ENCODE data around the gene FAM117B. TPM values are rescaled to one million over a fixed set of nuclear protein-coding genes. Genes with fewer than 3 reads are reported as not detected.

The FAM117B gene
- total RNA-seq (2021; fragmentation: NEBNext Ultra II Directional; extraction: Animal tissue kit (Norgen Biotek cat#: 25700)) (21.4 and 22.6 TPM in 2 replicates), polyA plus RNA-seq (2011; rRNA removed) (3.9 and 4.0 TPM in 2 replicates), polyA minus RNA-seq (2011; rRNA and poly(A)+ RNA removed) (9.3 and 10.8 TPM in 2 replicates)
- polyA plus RNA-seq (2011; cell fraction: cytosol; rRNA removed): 4.8 TPM
- polyA plus RNA-seq (2011; cell fraction: nucleus; rRNA removed): 3.6 TPM
- polyA plus RNA-seq (2012, experiment 1 of 2): 6.1 to 8.6 TPM (median 7.2 TPM) in 4 replicates
- polyA plus RNA-seq (2012, experiment 2 of 2): 0.94 TPM
- 9.0 TPM for polyA plus RNA-seq (2013, experiment 1 of 2)
- 8.5 TPM for polyA plus RNA-seq (2013, experiment 2 of 2)
- polyA minus RNA-seq (2011; cell fraction: cytosol; rRNA and poly(A)+ RNA removed): 8.9 TPM
- 10.1 TPM for polyA minus RNA-seq (2011; cell fraction: nucleus; rRNA and poly(A)+ RNA removed)
- long read RNA-seq, experiment 1, full-length matches to known transcripts: 1 of 7 reads
- long read RNA-seq, experiment 1, partial matches to known transcripts: 1 of 7 reads
- long read RNA-seq, experiment 1, other reads (novel, unspliced or antisense): 5 of 7 reads
- long read RNA-seq, experiment 2, partial matches to known transcripts: 0 of 2 reads
- long read RNA-seq, experiment 2, other reads (novel, unspliced or antisense): 2 of 2 reads

- Histone ChIP-seq H4K8ac (ENCODE audit: extremely low read depth, insufficient read depth, low read length) (peak within 1 kb of the TSS; percentile 99), H3K4me2 (ENCODE audit: insufficient read depth in 1 of 2, low read depth in 2 of 2, low read length in 2 of 2) (peak within 1 kb of the TSS; percentile 68 to 77), H4K5ac (ENCODE audit: insufficient read length, low read depth, low read length) (peak within 1 kb of the TSS; percentile 89), H2AK5ac (ENCODE audit: low read depth, low read length) (no peak within 1 kb of the TSS), H4K91ac (replicated peaks; ENCODE audit: insufficient read length, low read length) (peak within 1 kb of the TSS; percentile 50), H4K20me1 (replicated peaks in 1 of 2; ENCODE audit: control insufficient read depth in 1 of 2, insufficient read depth in 2 of 2, low read length in 2 of 2) (peaks cover 4 to 7% of the 10 kb centered on the region in 2 experiments), H3K79me2 (ENCODE audit: control insufficient read depth in 1 of 2, insufficient read depth in 2 of 2, low read length in 2 of 2) (peaks cover 0 to 40% of the 10 kb centered on the region in 2 experiments; a peak in 3 of 4 replicates), H3K9me3 (ENCODE audit: insufficient read depth in 2 of 2, low read depth in 1 of 2, low read length in 1 of 2) (no peaks in the 10 kb centered on the region), H3K56ac (replicated peaks; ENCODE audit: insufficient read length, low read depth, low read length) (peak within 1 kb of the TSS; percentile 85), H3K23me2 (ENCODE audit: low read depth, low read length) (no peaks in the 10 kb centered on the region; the same call in 1 of the 2 replicates), H2AFZ (ENCODE audit: low read length) (0 out of 2 replicates have a peak within 1 kb of the TSS, but pooled peaks have one; percentile 36), H3K27ac (ENCODE audit: low read depth, low read length) (peak within 1 kb of the TSS; percentile 90), H3K79me1 (ENCODE audit: low read depth, low read length) (peaks cover 5% of the 10 kb centered on the region; the same call in 1 of the 2 replicates), H3K36me3 (ENCODE audit: control insufficient read depth in 2 of 4, insufficient read depth in 4 of 4, low read length in 3 of 4) (no peaks in the 10 kb centered on the region; a peak in 2 of 8 replicates), H3K27me3 (replicated peaks in 1 of 4; ENCODE audit: control insufficient read depth in 3 of 4, extremely low read depth in 1 of 4, insufficient read depth in 3 of 4, low read length in 3 of 4) (no peaks in the 10 kb centered on the region; a peak in 1 of 7 replicates), H3K4me3 (ENCODE audit: extremely low read depth in 1 of 4, insufficient read depth in 2 of 4, low read depth in 3 of 4, low read length in 4 of 4) (peak within 1 kb of the TSS; percentile 68 to 87 (median 86)), H3K23ac (ENCODE audit: insufficient read length) (no peak within 1 kb of the TSS), H3K9ac (replicated peaks in 1 of 4; ENCODE audit: extremely low read depth in 1 of 4, low read depth in 3 of 4, low read length in 3 of 4) (peak within 1 kb of the TSS; percentile 70 to 97 (median 86)), H3K14ac (ENCODE audit: insufficient read length) (no peak within 1 kb of the TSS), H2BK5ac (ENCODE audit: low read depth, low read length) (peak within 1 kb of the TSS; percentile 75; the same call in 1 of the 2 replicates), H2BK120ac (replicated peaks; ENCODE audit: low read depth, low read length) (no peak within 1 kb of the TSS), H3K18ac (ENCODE audit: extremely low read depth, low read length) (peak within 1 kb of the TSS; percentile 85; the same call in 1 of the 2 replicates), H3K4me1 (replicated peaks in 1 of 4; ENCODE audit: control insufficient read depth in 3 of 4, insufficient read depth in 4 of 4, low read length in 3 of 4) (peaks cover 0 to 3% (median 0%) of the 10 kb centered on the region in 4 experiments; a peak in 2 of 7 replicates), H2BK20ac (ENCODE audit: low read length) (no peak within 1 kb of the TSS), H2BK12ac (ENCODE audit: low read depth, low read length) (no peak within 1 kb of the TSS), H2BK15ac (ENCODE audit: low read length) (no peak within 1 kb of the TSS), H3K4ac (replicated peaks; ENCODE audit: insufficient read length, low read depth, low read length) (peak within 1 kb of the TSS; percentile 49)
- FAIRE-seq: no peak
- ChIA-PET POLR2A (ENCODE audit: partially characterized antibody) (interaction anchor here (0.7 to 3.1 kb wide), 19 partner anchors 9 to 1885 kb away, joined by 3 to 23 read pairs (median 4); partner anchors contain the start of gene NBEAL1), CTCF (ENCODE audit: partially characterized antibody) (interaction anchor here (1.4 to 1.7 kb wide), 2 partner anchors 9 to 47 kb away, joined by 3 to 5 read pairs; no protein-coding TSS in a partner anchor)
- 2% methylated on average over 38 of the region's 80 CpGs; no CpG with 5 or more reads in 1 of the 2 experiments for WGBS, 2 experiments (ENCODE audit: extremely low coverage in 1 of 2, insufficient coverage in 1 of 2, insufficient read length in 1 of 2, insufficient replicate concordance in 2 of 2, low coverage in 1 of 2, low lambda C conversion rate in 2 of 2, missing lambda C conversion rate in 1 of 2)
- peak; percentile 90 to 95 for DNase-seq (ENCODE audit: low read depth in 1 of 2, low spot score in 2 of 2)
- TF ChIP-seq MAX (IDR thresholded peaks at IDR 0.05): peak; percentile 60
- TF ChIP-seq SP2 (IDR thresholded peaks at IDR 0.05; ENCODE audit: low read length): peak; percentile 32; the same call in 1 of the 2 replicates
- peak; percentile 57 for TF ChIP-seq TBP (IDR thresholded peaks at IDR 0.05; ENCODE audit: low read depth, low read length)
- peak in 1 of 2 experiments; percentile 10; a peak in 1 of 4 replicates for TF ChIP-seq RAD21 (IDR thresholded peaks at IDR 0.05 in 1 of 2, conservative IDR thresholded peaks at IDR 0.05 in 1 of 2; ENCODE audit: low read depth in 2 of 2, low read length in 2 of 2)
- peak; percentile 55 for TF ChIP-seq TAF7 (optimal IDR thresholded peaks at IDR 0.05; ENCODE audit: borderline replicate concordance, low read depth, low read length)
- TF ChIP-seq ATF3 (IDR thresholded peaks at IDR 0.05; ENCODE audit: insufficient read depth, low read depth, low read length): no peak
Measured at GRCh38 chr2:202634556-202635427, at the start of gene FAM117B. FAM117B (plus strand) TSS chr2:202634969; CDS start chr2:202635188, 219 bp downstream.

All from H1 (cell line).